Esophagus muscularis mucosa (tissue), 3 donors: ENCODE results near the gene CUL2.

Source experiments
- CTCF ChIP-seq, 3 experiments: fragments of 200-600 bp in 2 of 3; fragments of 450-650 bp in 1 of 3; sonication (generic) in 2 of 3; IDR thresholded peaks; one replicate each; pipeline ENCODE4 v1.5.1; 2017 to 2019; ENCODE audit warnings: antibody characterized with exemption in 3 of 3, mild to moderate bottlenecking in 2 of 3, moderate library complexity in 1 of 3
- POLR2A ChIP-seq: fragments of 450-650 bp; IDR thresholded peaks from one replicate; pipeline ENCODE4 v1.6.1; 2017; ENCODE audit warnings: antibody characterized with exemption, moderate library complexity, mild to moderate bottlenecking, low read depth
- POLR2AphosphoS5 ChIP-seq, 2 donors: sonication (generic); formaldehyde crosslinking; IDR thresholded peaks; one replicate each; pipeline ENCODE4 v1.6.1; 2017; ENCODE audit warnings: antibody characterized with exemption in 2 of 2

- no peak for TF ChIP-seq CTCF (IDR thresholded peaks at IDR 0.05)
- TF ChIP-seq POLR2AphosphoS5 (IDR thresholded peaks at IDR 0.05): no peak
- TF ChIP-seq POLR2A: no peak
Observed at GRCh38 chr10:35133586-35133985, 43.4 kb upstream of the CUL2 start.
